SU-DHL-6 (cell line): Measurements from ENCODE around the gene VAV3.

Source experiments
- CTCF ChIP-seq: fragments of 200-600 bp; sonication (generic); IDR thresholded peaks from one replicate; pipeline ENCODE4 v1.5.1; 2017; ENCODE audit warnings: antibody characterized with exemption, mild to moderate bottlenecking, low read length, moderate library complexity; ENCODE audit not compliant: insufficient read depth, poor library complexity, severe bottlenecking
- EZH2phosphoT487 ChIP-seq: fragments of 200-600 bp; sonication (generic), shearing (Covaris generic); conservative IDR thresholded peaks from 2 replicates; pipeline ENCODE4 v1.6.1; 2018; ENCODE audit warnings: mild to moderate bottlenecking, antibody characterized with exemption, low read length, moderate library complexity, mixed read lengths

- TF ChIP-seq CTCF: no peak
- no peak for TF ChIP-seq EZH2phosphoT487
These were observed 371.3 kb downstream of the VAV3 start for GRCh38 chr1:107593501-107594209.
